ENCODE data around the gene NPRL2.

Gene NPRL2

GRCh38 chr3:50372349-50372748 lies 21.8 kb upstream of the NPRL2 start:
- TF ChIP-seq POLR2AphosphoS5 (IDR thresholded peaks at IDR 0.05; ENCODE audit: low read depth, low read length) (no peak), SIN3A (IDR thresholded peaks at IDR 0.05; ENCODE audit: borderline replicate concordance, insufficient read depth, low read length) (no peak)

GRCh38 chr3:50371133-50371685 lies 20.6 kb upstream of the NPRL2 start:
- TF ChIP-seq POLR2AphosphoS5 (IDR thresholded peaks at IDR 0.05; ENCODE audit: low read depth, low read length) (no peak), TAF1 (IDR thresholded peaks at IDR 0.05; ENCODE audit: borderline replicate concordance, insufficient read depth, low read length) (no peak), FOXP2 (optimal IDR thresholded peaks at IDR 0.05; ENCODE audit: borderline replicate concordance, extremely low read depth, extremely low read length, insufficient read depth) (no peak), SIN3A (IDR thresholded peaks at IDR 0.05; ENCODE audit: borderline replicate concordance, insufficient read depth, low read length) (no peak)
- TF ChIP-seq, protein P1, sequence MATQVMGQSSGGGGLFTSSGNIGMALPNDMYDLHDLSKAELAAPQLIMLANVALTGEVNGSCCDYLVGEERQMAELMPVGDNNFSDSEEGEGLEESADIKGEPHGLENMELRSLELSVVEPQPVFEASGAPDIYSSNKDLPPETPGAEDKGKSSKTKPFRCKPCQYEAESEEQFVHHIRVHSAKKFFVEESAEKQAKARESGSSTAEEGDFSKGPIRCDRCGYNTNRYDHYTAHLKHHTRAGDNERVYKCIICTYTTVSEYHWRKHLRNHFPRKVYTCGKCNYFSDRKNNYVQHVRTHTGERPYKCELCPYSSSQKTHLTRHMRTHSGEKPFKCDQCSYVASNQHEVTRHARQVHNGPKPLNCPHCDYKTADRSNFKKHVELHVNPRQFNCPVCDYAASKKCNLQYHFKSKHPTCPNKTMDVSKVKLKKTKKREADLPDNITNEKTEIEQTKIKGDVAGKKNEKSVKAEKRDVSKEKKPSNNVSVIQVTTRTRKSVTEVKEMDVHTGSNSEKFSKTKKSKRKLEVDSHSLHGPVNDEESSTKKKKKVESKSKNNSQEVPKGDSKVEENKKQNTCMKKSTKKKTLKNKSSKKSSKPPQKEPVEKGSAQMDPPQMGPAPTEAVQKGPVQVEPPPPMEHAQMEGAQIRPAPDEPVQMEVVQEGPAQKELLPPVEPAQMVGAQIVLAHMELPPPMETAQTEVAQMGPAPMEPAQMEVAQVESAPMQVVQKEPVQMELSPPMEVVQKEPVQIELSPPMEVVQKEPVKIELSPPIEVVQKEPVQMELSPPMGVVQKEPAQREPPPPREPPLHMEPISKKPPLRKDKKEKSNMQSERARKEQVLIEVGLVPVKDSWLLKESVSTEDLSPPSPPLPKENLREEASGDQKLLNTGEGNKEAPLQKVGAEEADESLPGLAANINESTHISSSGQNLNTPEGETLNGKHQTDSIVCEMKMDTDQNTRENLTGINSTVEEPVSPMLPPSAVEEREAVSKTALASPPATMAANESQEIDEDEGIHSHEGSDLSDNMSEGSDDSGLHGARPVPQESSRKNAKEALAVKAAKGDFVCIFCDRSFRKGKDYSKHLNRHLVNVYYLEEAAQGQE (IDR thresholded peaks at IDR 0.05; ENCODE audit: insufficient read depth in 1 of 2, low read depth in 2 of 2, low read length in 2 of 2) = no peak

DNA sequence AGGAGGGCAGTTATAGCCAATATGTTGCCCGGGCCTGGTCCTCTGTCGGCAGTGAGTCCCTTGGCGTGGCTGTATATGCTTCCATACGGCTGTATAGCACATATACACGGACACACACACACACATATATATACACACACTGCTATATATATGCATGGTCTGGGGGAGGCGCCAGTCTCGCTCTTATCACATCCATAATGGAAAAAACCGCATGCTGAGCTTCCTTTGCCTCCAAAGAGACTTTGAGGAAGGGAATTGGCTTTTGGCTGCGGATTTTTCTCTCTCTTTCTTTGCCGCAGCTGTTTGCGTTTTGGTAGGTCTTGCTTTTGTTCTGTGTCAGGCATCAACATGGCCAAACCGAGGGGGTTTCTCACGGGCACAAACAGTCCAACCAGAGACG lies 20.0 kb upstream of the NPRL2 start:
- TF ChIP-seq SIN3A (IDR thresholded peaks at IDR 0.05; ENCODE audit: borderline replicate concordance, insufficient read depth, low read length) (no peak), POLR2AphosphoS5 (IDR thresholded peaks at IDR 0.05; ENCODE audit: low read depth, low read length) (no peak), TAF1 (IDR thresholded peaks at IDR 0.05; ENCODE audit: borderline replicate concordance, insufficient read depth, low read length) (no peak), FOXP2 (optimal IDR thresholded peaks at IDR 0.05; ENCODE audit: borderline replicate concordance, extremely low read depth, extremely low read length, insufficient read depth) (no peak)
- TF ChIP-seq, protein P1 (IDR thresholded peaks at IDR 0.05; ENCODE audit: insufficient read depth in 1 of 2, low read depth in 2 of 2, low read length in 2 of 2) = no peak

DNA sequence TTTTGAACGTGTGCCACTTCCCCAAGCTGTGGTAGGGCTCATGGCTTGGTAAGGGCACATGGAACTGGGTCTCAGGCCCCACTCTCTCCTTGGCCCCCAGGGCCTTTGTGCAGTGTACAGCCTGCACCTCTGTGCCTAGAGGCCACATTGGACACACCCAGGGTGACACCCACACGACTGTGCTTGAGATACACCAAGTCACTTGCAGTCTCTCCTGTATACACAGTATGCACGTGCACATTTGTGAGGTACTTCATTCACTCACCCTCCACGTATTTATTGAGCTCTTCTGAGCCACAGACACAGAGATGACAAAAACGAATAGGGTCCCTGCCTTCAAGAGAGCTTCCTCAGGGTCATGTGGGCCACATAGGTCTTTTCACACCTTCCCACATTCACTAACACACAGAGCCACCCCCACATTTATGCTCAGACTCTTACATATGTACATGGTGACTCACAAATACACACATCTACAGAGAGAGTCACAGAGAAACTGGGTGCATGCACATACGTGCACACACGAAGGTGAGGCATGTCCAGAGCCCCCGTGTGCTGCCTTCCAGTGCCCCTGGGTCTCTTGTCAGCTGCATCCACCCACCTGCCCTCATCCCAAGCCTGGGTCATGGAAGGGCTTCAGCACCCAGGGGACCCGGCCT lies 18.6 kb upstream of the NPRL2 start:
- TF ChIP-seq, protein P1 (IDR thresholded peaks at IDR 0.05; ENCODE audit: insufficient read depth in 1 of 2, low read depth in 2 of 2, low read length in 2 of 2) = no peak
- TF ChIP-seq SIN3A (IDR thresholded peaks at IDR 0.05; ENCODE audit: borderline replicate concordance, insufficient read depth, low read length) (no peak), POLR2AphosphoS5 (IDR thresholded peaks at IDR 0.05; ENCODE audit: low read depth, low read length) (no peak), TAF1 (IDR thresholded peaks at IDR 0.05; ENCODE audit: borderline replicate concordance, insufficient read depth, low read length) (no peak), FOXP2 (optimal IDR thresholded peaks at IDR 0.05; ENCODE audit: borderline replicate concordance, extremely low read depth, extremely low read length, insufficient read depth) (no peak)

GRCh38 chr3:50365842-50366220 lies 15.3 kb upstream of the NPRL2 start:
- TF ChIP-seq TAF1 (IDR thresholded peaks at IDR 0.05; ENCODE audit: borderline replicate concordance, insufficient read depth, low read length) (no peak), SIN3A (IDR thresholded peaks at IDR 0.05; ENCODE audit: borderline replicate concordance, insufficient read depth, low read length) (no peak), POLR2AphosphoS5 (IDR thresholded peaks at IDR 0.05; ENCODE audit: low read depth, low read length) (no peak), FOXP2 (optimal IDR thresholded peaks at IDR 0.05; ENCODE audit: borderline replicate concordance, extremely low read depth, extremely low read length, insufficient read depth) (no peak)
- TF ChIP-seq, protein P1 (IDR thresholded peaks at IDR 0.05; ENCODE audit: insufficient read depth in 1 of 2, low read depth in 2 of 2, low read length in 2 of 2) = no peak

Measured in PFSK-1 (cell line).